Gastroesophageal sphincter (tissue), 3 donors: ENCODE measurements around the gene ARG2.

Experiments
- EP300 ChIP-seq: sonication (generic); formaldehyde crosslinking; IDR thresholded peaks from one replicate; pipeline ENCODE4 v1.6.1; 2017; ENCODE audit warnings: antibody characterized with exemption, mild to moderate bottlenecking
- TF ChIP-seq, protein P1 (sequence below), 4 experiments: fragments of 200-600 bp in 2 of 4; fragments of 450-650 bp in 2 of 4; sonication (generic) in 1 of 4; IDR thresholded peaks; one replicate each; pipeline ENCODE4 v1.5.1; 2017 to 2019; ENCODE audit warnings: antibody characterized with exemption in 4 of 4, mild to moderate bottlenecking in 2 of 4, moderate library complexity in 2 of 4

DNA sequence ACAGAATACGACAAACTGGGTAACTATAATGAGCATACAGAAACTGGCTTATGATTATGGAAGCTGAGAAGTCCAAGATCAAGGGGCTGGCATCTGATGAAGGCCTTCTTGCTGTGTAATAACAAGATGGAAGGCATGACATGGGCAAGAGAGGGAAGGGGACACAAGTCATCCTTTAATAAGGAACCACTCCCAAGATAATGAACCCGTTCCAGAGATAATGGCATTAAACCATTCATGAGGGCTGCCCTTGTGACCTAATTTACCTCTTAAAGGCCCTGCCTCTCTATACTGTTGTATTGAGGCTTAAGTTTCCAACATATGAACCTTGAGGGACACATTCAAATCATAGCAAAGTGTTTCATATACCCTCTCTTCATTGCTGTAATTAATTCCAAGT lies 59.3 kb downstream of the ARG2 start:
- TF ChIP-seq, protein P1, sequence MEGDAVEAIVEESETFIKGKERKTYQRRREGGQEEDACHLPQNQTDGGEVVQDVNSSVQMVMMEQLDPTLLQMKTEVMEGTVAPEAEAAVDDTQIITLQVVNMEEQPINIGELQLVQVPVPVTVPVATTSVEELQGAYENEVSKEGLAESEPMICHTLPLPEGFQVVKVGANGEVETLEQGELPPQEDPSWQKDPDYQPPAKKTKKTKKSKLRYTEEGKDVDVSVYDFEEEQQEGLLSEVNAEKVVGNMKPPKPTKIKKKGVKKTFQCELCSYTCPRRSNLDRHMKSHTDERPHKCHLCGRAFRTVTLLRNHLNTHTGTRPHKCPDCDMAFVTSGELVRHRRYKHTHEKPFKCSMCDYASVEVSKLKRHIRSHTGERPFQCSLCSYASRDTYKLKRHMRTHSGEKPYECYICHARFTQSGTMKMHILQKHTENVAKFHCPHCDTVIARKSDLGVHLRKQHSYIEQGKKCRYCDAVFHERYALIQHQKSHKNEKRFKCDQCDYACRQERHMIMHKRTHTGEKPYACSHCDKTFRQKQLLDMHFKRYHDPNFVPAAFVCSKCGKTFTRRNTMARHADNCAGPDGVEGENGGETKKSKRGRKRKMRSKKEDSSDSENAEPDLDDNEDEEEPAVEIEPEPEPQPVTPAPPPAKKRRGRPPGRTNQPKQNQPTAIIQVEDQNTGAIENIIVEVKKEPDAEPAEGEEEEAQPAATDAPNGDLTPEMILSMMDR (IDR thresholded peaks at IDR 0.05): no peak
- no peak for TF ChIP-seq EP300
